NCI-H2081 treated with DMSO at 0.1 percent for 48 hours (cell line): ENCODE results near the gene MGST1.
A peak's percentile ranks its signal among the peaks of the same experiment; 100 is the strongest.

Experiments
- DNase-seq: peaks from one replicate; lab custom pipeline; 2025; lab: John Stamatoyannopoulos, UW

MGST1 gene

GRCh38 chr12:16347391-16348298, at the start of gene MGST1:
Gene MGST1 (plus strand): TSS chr12:16347645. CDS start chr12:16354253, 6,608 bp downstream.
- DNase-seq: peak; percentile 83

- DNase-seq: no peak
These were observed 48.0 kb upstream of the MGST1 start for GRCh38 chr12:16299403-16299802.

- DNase-seq: no peak
These were observed 47.3 kb upstream of the MGST1 start for GRCh38 chr12:16300122-16300521.

- DNase-seq: no peak
These were observed 46.7 kb upstream of the MGST1 start for GRCh38 chr12:16300736-16301135.

DNA sequence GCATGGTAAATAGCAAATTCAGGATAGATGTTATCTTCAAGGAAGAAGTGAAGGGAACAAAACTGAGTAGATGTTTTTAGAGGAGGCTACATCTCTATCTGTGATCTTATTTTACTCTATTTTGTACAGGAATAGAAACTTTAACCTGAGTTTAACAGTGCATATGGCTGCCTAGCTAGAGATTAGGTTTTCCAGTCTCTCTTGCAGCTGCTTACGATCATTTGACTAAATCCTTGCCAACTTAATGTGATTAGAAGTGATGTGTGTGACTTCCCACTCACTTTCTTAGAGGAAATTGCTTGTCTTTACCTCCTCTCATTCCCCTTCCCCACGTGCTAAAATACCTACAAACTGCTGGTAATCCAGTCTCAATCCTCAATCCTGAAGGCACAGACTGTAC, 43.5 kb upstream of the MGST1 start:
- no peak for DNase-seq

DNA sequence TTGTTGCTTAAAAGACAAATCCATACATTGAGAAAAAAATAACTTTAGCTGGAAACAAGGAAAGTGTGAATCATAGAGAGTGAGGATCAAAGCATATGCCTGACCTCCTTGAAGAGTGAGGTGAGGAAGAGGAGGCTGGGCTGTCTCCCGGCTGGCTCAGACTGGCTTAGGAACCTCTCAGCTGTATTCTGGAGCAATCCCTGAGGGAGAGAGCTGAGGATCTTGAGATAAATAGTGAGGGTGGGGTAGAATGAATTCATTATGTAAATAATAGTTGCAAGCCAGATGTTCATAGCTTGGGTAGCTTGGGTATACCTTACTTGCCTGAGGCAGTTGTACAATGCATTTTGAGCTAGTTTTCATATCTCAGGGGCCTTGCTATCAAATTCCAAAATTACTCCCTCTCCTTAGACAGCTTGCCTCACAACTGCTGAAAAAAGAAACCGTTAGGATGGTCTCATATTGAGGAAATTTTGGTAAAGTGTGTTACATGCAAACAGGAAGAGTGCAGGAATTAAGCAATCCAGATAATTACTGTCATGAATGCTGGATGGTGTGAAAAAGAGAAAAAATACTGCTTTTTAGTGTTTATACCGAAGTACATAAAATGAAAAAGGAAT, 39.5 kb upstream of the MGST1 start:
- no peak for DNase-seq

DNA sequence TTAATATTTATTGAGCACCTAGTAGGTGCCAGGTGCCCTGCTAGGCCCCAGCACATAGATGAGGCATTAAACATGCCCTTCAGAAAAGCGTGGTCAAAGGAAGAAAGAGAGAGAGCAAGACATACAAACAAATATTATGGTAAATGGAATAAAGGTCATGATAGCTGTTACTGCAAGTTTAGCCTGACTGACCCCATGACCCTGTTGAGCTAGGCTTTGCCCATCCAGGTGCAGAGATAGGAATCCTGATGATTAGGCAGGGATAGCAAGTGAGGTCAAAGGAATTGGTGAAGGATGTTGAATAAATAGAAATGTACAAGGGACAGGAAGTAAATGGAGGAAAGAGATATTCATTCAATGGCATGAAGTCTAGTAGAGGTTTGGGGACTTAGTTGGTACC, 36.5 kb upstream of the MGST1 start:
- no peak for DNase-seq

GRCh38 chr12:16323010-16323409, 24.4 kb upstream of the MGST1 start:
- no peak for DNase-seq

- DNase-seq: no peak
These were observed 23.8 kb upstream of the MGST1 start for GRCh38 chr12:16323638-16324037.

GRCh38 chr12:16324272-16324671, 23.2 kb upstream of the MGST1 start:
- no peak for DNase-seq

DNA sequence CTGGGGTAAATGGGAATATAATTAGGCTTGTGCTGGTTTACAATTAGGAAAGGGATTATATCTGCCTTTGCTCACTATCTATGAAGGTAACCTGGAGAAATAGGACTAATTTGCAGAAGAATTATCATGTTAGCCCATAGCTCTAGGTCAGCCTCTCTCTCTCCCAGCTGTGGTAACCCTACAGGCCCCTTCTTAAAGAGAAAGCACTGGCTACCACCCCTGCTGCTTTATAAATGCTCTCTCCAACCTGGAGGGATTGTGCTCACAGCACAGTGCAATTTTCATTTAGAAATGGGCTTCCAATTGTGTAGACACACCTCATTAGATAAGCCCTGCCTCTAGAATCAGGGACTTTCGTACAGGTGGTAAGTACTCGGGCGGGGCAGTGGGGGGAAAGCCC, 22.7 kb upstream of the MGST1 start:
- peak; percentile 99 for DNase-seq

- peak; percentile 91 for DNase-seq
These were observed 22.0 kb upstream of the MGST1 start for GRCh38 chr12:16325426-16325825.

DNA sequence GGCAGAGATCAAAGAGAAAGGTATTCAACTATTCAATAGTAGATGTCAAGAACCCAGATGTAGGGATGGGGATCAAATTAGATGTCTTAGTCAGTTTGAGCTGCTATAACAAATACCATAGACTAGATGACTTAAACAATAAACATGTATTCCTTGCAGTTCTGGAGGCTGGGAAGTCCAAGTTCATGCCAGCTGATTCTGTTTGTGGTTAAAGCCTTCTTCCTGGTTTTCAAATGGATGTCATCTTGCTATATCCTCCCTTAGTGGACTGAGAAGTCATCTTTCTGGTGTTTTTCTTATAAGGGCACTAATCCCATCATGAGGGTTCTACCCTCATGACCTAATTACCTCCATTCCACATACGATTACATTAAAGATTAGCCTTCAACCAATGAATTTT, 19.5 kb upstream of the MGST1 start:
- no peak for DNase-seq

GRCh38 chr12:16329594-16329993, 17.9 kb upstream of the MGST1 start:
- no peak for DNase-seq

DNA sequence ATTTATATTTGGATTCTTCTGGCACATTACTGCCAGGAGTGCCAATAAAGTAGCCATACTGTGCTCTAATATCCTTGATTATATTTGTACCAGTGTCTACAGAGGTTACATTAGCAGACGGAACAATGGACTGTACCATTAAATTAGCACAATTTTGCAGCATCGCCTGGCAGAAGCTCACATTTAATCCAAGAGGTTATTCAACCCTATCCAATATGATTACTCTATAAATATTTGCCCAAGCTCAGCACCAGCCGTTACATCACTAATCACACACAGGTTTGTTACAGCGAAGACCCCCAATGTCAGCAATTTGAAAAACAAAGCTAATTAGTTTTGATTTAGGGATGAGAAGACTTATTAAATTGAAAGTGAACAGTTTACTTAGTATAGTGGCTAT, 16.9 kb upstream of the MGST1 start:
- DNase-seq: peak; percentile 100

GRCh38 chr12:16331998-16332397, 15.4 kb upstream of the MGST1 start:
- DNase-seq: no peak

GRCh38 chr12:16335838-16336237, 11.6 kb upstream of the MGST1 start:
- no peak for DNase-seq

DNA sequence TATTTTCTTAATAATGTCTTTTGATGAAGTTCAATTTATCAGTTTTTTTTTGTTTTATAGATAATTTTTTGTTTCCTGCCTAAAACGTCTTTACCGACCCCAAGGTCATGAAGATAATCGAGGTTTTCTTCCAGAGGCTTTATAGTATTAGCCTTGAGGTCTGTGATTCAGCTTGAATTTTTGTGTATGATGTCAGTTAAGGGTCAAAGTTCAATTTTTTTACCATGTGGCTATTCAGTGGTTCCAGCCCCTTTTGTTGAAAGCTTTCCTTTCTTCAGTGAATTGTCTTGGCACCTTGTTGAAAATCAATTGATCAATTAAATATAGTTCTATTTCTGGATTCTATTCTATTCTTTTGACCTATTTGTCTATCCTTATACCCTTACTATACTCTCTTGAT, 3.2 kb upstream of the MGST1 start:
- no peak for DNase-seq

GRCh38 chr12:16345105-16345504, 2.3 kb upstream of the MGST1 start:
- no peak for DNase-seq

GRCh38 chr12:16346958-16347357, 487 bp upstream of the MGST1 start:
- no peak for DNase-seq

DNA sequence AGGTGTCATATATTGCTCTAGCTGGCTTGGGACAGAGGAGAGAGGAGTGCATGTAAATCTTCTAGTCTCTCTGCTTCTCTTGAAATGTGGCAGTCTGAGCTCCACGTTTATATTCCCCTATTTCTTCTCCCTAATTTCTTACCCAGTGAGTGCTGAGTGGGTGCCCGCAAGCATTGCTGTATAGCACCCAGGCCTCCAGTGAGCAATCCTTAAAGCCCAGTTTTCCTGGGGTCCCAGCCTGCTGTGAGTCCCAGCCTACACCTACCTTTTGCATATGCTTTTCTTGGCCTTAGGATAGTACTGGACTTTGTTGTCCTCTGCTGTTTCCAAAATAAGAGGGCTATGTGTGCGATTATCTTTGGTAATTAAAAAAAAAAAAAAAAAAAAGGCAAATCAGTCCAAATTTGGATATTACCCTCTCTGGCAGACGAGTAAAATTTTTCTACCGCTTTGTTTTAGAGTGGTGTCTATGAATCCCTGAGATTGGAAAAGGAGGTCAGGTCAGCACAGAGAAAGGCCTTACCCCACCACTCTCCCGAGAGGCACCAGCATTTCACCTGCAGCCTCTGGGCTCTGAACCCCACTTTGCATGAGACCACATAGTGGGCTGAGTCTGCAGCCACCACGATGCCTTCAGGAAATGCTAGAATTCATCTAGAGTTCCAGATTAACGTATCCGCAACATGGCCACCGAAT, 1.1 kb downstream of the MGST1 start:
- no peak for DNase-seq

GRCh38 chr12:16349131-16349460, 1.7 kb downstream of the MGST1 start:
- no peak for DNase-seq

GRCh38 chr12:16350682-16351081, 3.2 kb downstream of the MGST1 start:
- DNase-seq: no peak
